ENCODE measurements around the gene GNG7. TPM values are rescaled to one million over a fixed set of nuclear protein-coding genes. Genes with fewer than 3 reads are reported as not detected.

GNG7 gene
- total RNA-seq, 1 experiment from 2014 or later: 9.6 TPM

DNA sequence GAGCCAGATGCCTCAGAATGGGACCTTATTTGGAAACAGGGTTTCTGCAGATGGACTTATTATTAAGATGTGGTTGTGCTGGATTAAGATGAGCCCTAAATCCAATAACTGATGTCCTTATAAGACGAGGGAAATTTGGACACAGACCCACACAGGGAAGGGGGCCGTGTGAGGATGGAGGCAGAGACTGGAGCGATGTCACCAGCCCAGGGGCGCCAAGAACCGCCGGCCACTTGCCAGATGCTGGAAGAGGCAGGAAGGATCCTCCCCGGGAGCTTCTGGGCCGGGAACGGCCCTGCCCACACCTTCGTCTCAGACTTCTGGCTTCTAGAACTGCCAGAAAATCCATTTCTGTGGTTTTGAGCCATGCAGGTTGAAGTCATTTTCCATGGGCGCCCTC lies 26.6 kb downstream of the GNG7 start (continued):
- TF ChIP-seq ARID4B (CRISPR knock-in tag; IDR thresholded peaks at IDR 0.05; ENCODE audit: borderline replicate concordance) (no peak), IRF2 (CRISPR knock-in tag; IDR thresholded peaks at IDR 0.05; ENCODE audit: borderline replicate concordance, low read depth) (no peak), GRHL2 (CRISPR knock-in tag; IDR thresholded peaks at IDR 0.05; ENCODE audit: insufficient replicate concordance, severe bottlenecking) (no peak)

GRCh38 chr19:2670217-2670616 lies 32.3 kb downstream of the GNG7 start:
- ATAC-seq: no peak
- Mint-ChIP-seq H3K4me1 (peaks cover 14% of the 10 kb centered on the region), H3K27ac (no peak overlapping the region), H3K36me3 (no peaks in the 10 kb centered on the region), H3K4me3 (no peak overlapping the region), H3K27me3 (ENCODE audit: low read depth) (no peaks in the 10 kb centered on the region), H3K9me3 (no peaks in the 10 kb centered on the region)
- DNase-seq (ENCODE audit: low spot score): no peak
- ChIA-PET POLR2A (no interaction called here), CTCF (interaction anchor here (0.7 to 1.3 kb wide), 4 partner anchors 9 to 57 kb away, joined by 3 to 8 read pairs (median 6); no protein-coding TSS in a partner anchor)
- no peak for TF ChIP-seq NFATC4 (CRISPR knock-in tag; IDR thresholded peaks at IDR 0.05)
- no peak for TF ChIP-seq ARID4B (CRISPR knock-in tag; IDR thresholded peaks at IDR 0.05; ENCODE audit: borderline replicate concordance)
- no peak for TF ChIP-seq JAZF1 (CRISPR knock-in tag; IDR thresholded peaks at IDR 0.05)
- TF ChIP-seq ZNF416 (CRISPR knock-in tag; IDR thresholded peaks at IDR 0.05): no peak
- TF ChIP-seq, protein P1, sequence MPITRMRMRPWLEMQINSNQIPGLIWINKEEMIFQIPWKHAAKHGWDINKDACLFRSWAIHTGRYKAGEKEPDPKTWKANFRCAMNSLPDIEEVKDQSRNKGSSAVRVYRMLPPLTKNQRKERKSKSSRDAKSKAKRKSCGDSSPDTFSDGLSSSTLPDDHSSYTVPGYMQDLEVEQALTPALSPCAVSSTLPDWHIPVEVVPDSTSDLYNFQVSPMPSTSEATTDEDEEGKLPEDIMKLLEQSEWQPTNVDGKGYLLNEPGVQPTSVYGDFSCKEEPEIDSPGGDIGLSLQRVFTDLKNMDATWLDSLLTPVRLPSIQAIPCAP (CRISPR knock-in tag; IDR thresholded peaks at IDR 0.05): no peak
- no peak for TF ChIP-seq MXD4 (CRISPR knock-in tag; IDR thresholded peaks at IDR 0.05; ENCODE audit: borderline replicate concordance)
- TF ChIP-seq, protein P2, sequence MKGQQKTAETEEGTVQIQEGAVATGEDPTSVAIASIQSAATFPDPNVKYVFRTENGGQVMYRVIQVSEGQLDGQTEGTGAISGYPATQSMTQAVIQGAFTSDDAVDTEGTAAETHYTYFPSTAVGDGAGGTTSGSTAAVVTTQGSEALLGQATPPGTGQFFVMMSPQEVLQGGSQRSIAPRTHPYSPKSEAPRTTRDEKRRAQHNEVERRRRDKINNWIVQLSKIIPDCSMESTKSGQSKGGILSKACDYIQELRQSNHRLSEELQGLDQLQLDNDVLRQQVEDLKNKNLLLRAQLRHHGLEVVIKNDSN (CRISPR knock-in tag; IDR thresholded peaks at IDR 0.05): no peak

- peaks cover 8% of the 10 kb centered on the region for H3K9me3 Mint-ChIP-seq
- ChIA-PET POLR2A (interaction anchor here (0.6 kb wide), 1 partner anchor 119 kb away, joined by 3 read pairs; no protein-coding TSS in a partner anchor), CTCF (no interaction called here)
- ATAC-seq (no peak), DNase-seq (ENCODE audit: low spot score) (no peak)
- peaks cover 3% of the 10 kb centered on the region; the same call in 1 of the 2 replicates for H3K27me3 Mint-ChIP-seq (ENCODE audit: low read depth)
- no peak overlapping the region for H3K27ac Mint-ChIP-seq
- H3K4me3 Mint-ChIP-seq: no peak overlapping the region
- peaks cover 5% of the 10 kb centered on the region; the same call in 1 of the 2 replicates for H3K36me3 Mint-ChIP-seq
- H3K4me1 Mint-ChIP-seq: 0 out of 2 replicates have a peak, but pooled peaks cover 3% of the 10 kb centered on the region
- TF ChIP-seq ZNF138 (CRISPR knock-in tag; conservative IDR thresholded peaks at IDR 0.05): no peak
- TF ChIP-seq NR2C2 (CRISPR knock-in tag; IDR thresholded peaks at IDR 0.05): no peak
- TF ChIP-seq ERG (CRISPR knock-in tag; IDR thresholded peaks at IDR 0.05): no peak
- TF ChIP-seq USF2 (CRISPR knock-in tag; IDR thresholded peaks at IDR 0.05): no peak
- TF ChIP-seq, protein P2 (CRISPR knock-in tag; IDR thresholded peaks at IDR 0.05): no peak
- no peak for TF ChIP-seq TEAD1 (CRISPR knock-in tag; IDR thresholded peaks at IDR 0.05)
- TF ChIP-seq EMX1 (CRISPR knock-in tag; IDR thresholded peaks at IDR 0.05): no peak
- TF ChIP-seq, protein P1 (CRISPR knock-in tag; IDR thresholded peaks at IDR 0.05): no peak
Measured at GRCh38 chr19:2668175-2668763, 34.2 kb downstream of the GNG7 start.

Data from WTC11 (cell line).